ENCODE results near the gene DMXL1.

Gene DMXL1

DNA sequence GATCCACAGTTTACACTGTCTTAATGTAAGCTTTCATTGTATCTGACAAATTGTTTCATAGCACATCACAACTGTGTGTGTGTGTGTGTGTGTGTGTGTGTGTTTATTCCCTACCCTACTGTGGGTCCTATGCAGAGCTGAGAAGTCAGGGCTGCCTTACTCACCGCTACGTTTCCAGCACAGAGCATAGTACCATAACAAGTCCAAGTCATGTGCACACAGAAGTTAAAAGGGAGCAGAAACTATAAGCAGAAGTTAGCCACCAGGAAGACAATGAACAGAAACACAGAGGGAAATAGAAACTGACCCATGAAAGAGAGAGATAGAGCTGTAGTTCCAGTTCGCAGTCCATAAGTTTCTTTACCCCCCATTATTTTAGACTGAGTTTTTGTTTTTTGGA is 38.2 kb upstream of the DMXL1 start:
- no peak for TF ChIP-seq TAF1 (IDR thresholded peaks at IDR 0.05; ENCODE audit: borderline replicate concordance, insufficient read depth, low read length)
- TF ChIP-seq, protein P1, sequence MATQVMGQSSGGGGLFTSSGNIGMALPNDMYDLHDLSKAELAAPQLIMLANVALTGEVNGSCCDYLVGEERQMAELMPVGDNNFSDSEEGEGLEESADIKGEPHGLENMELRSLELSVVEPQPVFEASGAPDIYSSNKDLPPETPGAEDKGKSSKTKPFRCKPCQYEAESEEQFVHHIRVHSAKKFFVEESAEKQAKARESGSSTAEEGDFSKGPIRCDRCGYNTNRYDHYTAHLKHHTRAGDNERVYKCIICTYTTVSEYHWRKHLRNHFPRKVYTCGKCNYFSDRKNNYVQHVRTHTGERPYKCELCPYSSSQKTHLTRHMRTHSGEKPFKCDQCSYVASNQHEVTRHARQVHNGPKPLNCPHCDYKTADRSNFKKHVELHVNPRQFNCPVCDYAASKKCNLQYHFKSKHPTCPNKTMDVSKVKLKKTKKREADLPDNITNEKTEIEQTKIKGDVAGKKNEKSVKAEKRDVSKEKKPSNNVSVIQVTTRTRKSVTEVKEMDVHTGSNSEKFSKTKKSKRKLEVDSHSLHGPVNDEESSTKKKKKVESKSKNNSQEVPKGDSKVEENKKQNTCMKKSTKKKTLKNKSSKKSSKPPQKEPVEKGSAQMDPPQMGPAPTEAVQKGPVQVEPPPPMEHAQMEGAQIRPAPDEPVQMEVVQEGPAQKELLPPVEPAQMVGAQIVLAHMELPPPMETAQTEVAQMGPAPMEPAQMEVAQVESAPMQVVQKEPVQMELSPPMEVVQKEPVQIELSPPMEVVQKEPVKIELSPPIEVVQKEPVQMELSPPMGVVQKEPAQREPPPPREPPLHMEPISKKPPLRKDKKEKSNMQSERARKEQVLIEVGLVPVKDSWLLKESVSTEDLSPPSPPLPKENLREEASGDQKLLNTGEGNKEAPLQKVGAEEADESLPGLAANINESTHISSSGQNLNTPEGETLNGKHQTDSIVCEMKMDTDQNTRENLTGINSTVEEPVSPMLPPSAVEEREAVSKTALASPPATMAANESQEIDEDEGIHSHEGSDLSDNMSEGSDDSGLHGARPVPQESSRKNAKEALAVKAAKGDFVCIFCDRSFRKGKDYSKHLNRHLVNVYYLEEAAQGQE (IDR thresholded peaks at IDR 0.05; ENCODE audit: insufficient read depth in 1 of 2, low read depth in 2 of 2, low read length in 2 of 2): no peak
- no peak for TF ChIP-seq SIN3A (IDR thresholded peaks at IDR 0.05; ENCODE audit: borderline replicate concordance, insufficient read depth, low read length)
- no peak for TF ChIP-seq POLR2AphosphoS5 (IDR thresholded peaks at IDR 0.05; ENCODE audit: low read depth, low read length)
- no peak for TF ChIP-seq FOXP2 (optimal IDR thresholded peaks at IDR 0.05; ENCODE audit: borderline replicate concordance, extremely low read depth, extremely low read length, insufficient read depth)

DNA sequence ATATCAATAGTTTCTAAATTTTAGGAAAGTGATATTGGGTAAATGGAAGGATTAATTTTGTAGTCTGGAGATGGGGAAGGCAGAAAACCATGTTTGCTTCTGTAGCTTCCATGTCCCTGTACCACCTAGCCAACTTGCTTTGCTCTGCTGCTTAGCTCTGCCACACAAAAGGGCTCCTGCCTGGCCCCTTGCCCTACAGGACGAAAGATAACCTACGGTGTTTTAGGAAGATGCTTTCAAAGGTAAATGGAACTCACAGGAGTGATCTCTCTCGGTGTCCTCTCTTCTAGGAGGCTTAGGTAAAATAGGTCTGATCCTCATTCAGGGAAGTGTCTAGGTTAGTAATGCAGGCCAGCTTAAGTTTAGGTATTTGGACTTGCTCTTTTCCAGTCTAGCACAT is 37.8 kb upstream of the DMXL1 start:
- no peak for TF ChIP-seq TAF1 (IDR thresholded peaks at IDR 0.05; ENCODE audit: borderline replicate concordance, insufficient read depth, low read length)
- no peak for TF ChIP-seq POLR2AphosphoS5 (IDR thresholded peaks at IDR 0.05; ENCODE audit: low read depth, low read length)
- TF ChIP-seq FOXP2 (optimal IDR thresholded peaks at IDR 0.05; ENCODE audit: borderline replicate concordance, extremely low read depth, extremely low read length, insufficient read depth): no peak
- TF ChIP-seq SIN3A (IDR thresholded peaks at IDR 0.05; ENCODE audit: borderline replicate concordance, insufficient read depth, low read length): no peak
- TF ChIP-seq, protein P1 (IDR thresholded peaks at IDR 0.05; ENCODE audit: insufficient read depth in 1 of 2, low read depth in 2 of 2, low read length in 2 of 2): no peak

DNA sequence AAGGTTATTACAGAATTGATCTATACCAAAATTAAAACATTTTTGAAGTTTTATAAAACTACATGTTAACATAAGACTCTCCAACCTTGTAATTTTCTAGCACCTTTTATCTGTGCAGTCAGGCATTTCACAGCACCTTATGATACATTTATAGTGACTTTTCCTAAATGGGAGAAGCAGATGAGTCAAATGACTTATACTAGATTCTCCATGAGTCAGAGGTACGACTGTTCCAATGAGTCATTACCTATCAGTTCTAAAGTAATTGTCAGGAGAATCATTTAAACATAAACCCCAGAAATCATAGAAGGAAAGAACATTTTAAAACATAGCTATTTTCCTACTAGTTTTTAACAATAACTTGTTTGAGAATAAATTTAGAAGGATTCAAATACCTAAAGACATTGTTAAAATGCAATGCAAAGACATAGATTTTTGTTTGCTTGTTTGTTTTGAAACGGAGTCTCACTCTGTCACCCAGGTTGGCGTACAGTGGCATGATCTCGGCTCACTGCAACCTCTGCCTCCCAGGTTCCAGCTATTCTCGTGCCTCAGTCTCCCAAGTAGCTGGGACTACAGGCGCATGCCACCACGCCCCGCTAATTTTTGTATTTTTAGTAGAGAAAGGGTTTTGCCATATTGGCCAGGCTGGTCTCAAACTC is 34.7 kb upstream of the DMXL1 start:
- TF ChIP-seq TAF1 (IDR thresholded peaks at IDR 0.05; ENCODE audit: borderline replicate concordance, insufficient read depth, low read length) (no peak), FOXP2 (optimal IDR thresholded peaks at IDR 0.05; ENCODE audit: borderline replicate concordance, extremely low read depth, extremely low read length, insufficient read depth) (no peak), SIN3A (IDR thresholded peaks at IDR 0.05; ENCODE audit: borderline replicate concordance, insufficient read depth, low read length) (no peak), POLR2AphosphoS5 (IDR thresholded peaks at IDR 0.05; ENCODE audit: low read depth, low read length) (no peak)
- TF ChIP-seq, protein P1 (IDR thresholded peaks at IDR 0.05; ENCODE audit: insufficient read depth in 1 of 2, low read depth in 2 of 2, low read length in 2 of 2): no peak

DNA sequence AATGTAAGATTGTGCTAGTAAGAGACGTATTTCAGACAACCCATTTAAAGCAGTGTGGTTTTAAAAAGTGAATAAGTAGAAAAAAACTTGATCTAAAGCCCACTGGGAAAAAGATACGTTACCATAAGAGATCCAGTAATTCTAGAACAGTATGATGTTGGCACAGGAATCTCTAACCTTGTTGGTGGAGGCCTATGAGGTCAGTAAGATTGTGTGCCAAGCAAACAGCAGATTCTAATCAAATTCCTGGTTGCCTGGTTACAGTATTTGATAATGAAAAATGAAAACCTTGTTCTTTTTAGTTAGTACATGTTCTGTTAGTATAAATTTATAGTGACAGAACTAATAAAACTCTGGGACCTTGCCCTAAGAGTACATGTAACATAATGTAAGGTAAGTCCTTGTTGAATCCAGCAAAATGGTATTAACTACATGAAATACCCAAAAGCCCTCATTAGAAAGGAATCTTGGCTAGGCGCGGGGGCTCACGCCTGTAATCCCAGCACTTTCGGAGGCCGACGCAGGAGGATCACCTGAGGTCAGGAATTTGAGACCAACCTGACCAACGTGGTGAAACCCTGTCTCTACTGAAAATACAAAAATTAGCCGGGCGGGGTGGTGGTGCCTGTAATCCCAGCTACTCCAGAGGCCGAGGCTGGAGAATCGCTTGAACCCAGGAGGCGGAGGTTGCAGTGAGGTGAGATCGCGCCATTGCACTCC is 33.2 kb upstream of the DMXL1 start:
- TF ChIP-seq TAF1 (IDR thresholded peaks at IDR 0.05; ENCODE audit: borderline replicate concordance, insufficient read depth, low read length) (no peak), POLR2AphosphoS5 (IDR thresholded peaks at IDR 0.05; ENCODE audit: low read depth, low read length) (no peak), FOXP2 (optimal IDR thresholded peaks at IDR 0.05; ENCODE audit: borderline replicate concordance, extremely low read depth, extremely low read length, insufficient read depth) (no peak), SIN3A (IDR thresholded peaks at IDR 0.05; ENCODE audit: borderline replicate concordance, insufficient read depth, low read length) (no peak)
- TF ChIP-seq, protein P1 (IDR thresholded peaks at IDR 0.05; ENCODE audit: insufficient read depth in 1 of 2, low read depth in 2 of 2, low read length in 2 of 2): no peak

All from PFSK-1 (cell line).